ENCODE data around the gene KCNH4. TPM values are rescaled to one million over a fixed set of nuclear protein-coding genes. Genes with fewer than 3 reads are reported as not detected.

Gene KCNH4
- total and polyA plus RNA-seq, 9 of the 15 experiments (the other 6 are each of a cell fraction or from before 2014, with no cell fraction given), result 0.10 to 1.8 (median 0.50) TPM

GRCh38 chr17:42169351-42169750, 11.6 kb downstream of the KCNH4 start (continued):
- TF ChIP-seq ZNF407 (IDR thresholded peaks at IDR 0.05; ENCODE audit: low read depth), result no peak

- FAIRE-seq (no peak), DNase-seq (ENCODE audit: extremely low read depth in 1 of 4, low spot score in 3 of 4) (no peak), ATAC-seq (no peak)
- Histone ChIP-seq H3K9me3 (replicated peaks; ENCODE audit: control insufficient read depth, insufficient read depth, low read depth, low read length) (no peaks in the 10 kb centered on the region), H3K4me2 (ENCODE audit: insufficient read depth, low read length) (no peak overlapping the region), H3K36me3 (ENCODE audit: control insufficient read depth, insufficient read depth, low read length) (no peaks in the 10 kb centered on the region), H3K79me2 (ENCODE audit: control insufficient read depth, insufficient read depth, low read length) (no peaks in the 10 kb centered on the region), H3K27me3 (ENCODE audit: control insufficient read depth in 2 of 2, insufficient read depth in 2 of 2, low read length in 2 of 2) (no peaks in the 10 kb centered on the region), H2AFZ (ENCODE audit: low read depth, low read length) (no peak overlapping the region), H3K4me3 (no peak overlapping the region), H4K20me1 (replicated peaks; ENCODE audit: control insufficient read depth, insufficient read depth, low read length) (no peaks in the 10 kb centered on the region; the same call in 1 of the 2 replicates), H3K9ac (ENCODE audit: insufficient read depth in 1 of 2, low read depth in 2 of 2, low read length in 2 of 2) (peak overlapping the region in 1 of 2 experiments; percentile 6; a peak in 1 of 4 replicates), H3K9me1 (ENCODE audit: control insufficient read depth, insufficient read depth, low read length) (no peaks in the 10 kb centered on the region), H3K4me1 (replicated peaks in 1 of 2; ENCODE audit: control insufficient read depth in 2 of 2, insufficient read depth in 2 of 2, low read length in 2 of 2) (peaks cover 0 to 28% of the 10 kb centered on the region in 2 experiments; a peak in 2 of 5 replicates), H3K27ac (ENCODE audit: extremely low read depth, low read depth, low read length) (no peak overlapping the region)
- CTCF ChIA-PET (ENCODE audit: low intra/inter-chr PET ratio), result no interaction called here
- POLR2A ChIA-PET, result interaction anchor here (0.6 to 1.1 kb wide), 5 partner anchors 8 to 197 kb away, joined by 3 to 4 read pairs (median 3); no protein-coding TSS in a partner anchor
- intact Hi-C loops (cut with micrococcal nuclease) (no loop called here), in situ Hi-C loops (cut with MboI) (no loop called here)
- 77% methylated on average over 8 of the region's 8 CpGs for WGBS (ENCODE audit: insufficient coverage, low coverage, missing lambda C conversion rate)
- no TSS peak for BruUV-seq (replicated peaks)
- TF ChIP-seq SAP30 (IDR thresholded peaks at IDR 0.05; ENCODE audit: borderline replicate concordance, insufficient read depth, low read depth, low read length, poor library complexity, severe bottlenecking) (no peak), ZNF592 (IDR thresholded peaks at IDR 0.05) (no peak), MTF1 (CRISPR knock-in tag; IDR thresholded peaks at IDR 0.05; ENCODE audit: borderline replicate concordance) (no peak)
- TF ChIP-seq, protein P1, sequence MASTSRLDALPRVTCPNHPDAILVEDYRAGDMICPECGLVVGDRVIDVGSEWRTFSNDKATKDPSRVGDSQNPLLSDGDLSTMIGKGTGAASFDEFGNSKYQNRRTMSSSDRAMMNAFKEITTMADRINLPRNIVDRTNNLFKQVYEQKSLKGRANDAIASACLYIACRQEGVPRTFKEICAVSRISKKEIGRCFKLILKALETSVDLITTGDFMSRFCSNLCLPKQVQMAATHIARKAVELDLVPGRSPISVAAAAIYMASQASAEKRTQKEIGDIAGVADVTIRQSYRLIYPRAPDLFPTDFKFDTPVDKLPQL (IDR thresholded peaks at IDR 0.05; ENCODE audit: extremely low read depth, insufficient read length), result no peak
Observed at GRCh38 chr17:42167807-42168206, 13.1 kb downstream of the KCNH4 start.

Data from K562 (cell line).